SK-N-SH (cell line): ENCODE data around the gene GIN1. TPM values are rescaled to one million over a fixed set of nuclear protein-coding genes. Genes with fewer than 3 reads are reported as not detected.

Experiments
- CTCF ChIA-PET: fragments of 300-600, 350-600 bp; formaldehyde crosslinking; extraction: SDS; loops from one replicate; lab custom pipeline; 2021; lab: Yijun Ruan, JAX
- POLR2A ChIA-PET: fragments of 350-600 bp; sonication (Branson Sonifier 250); formaldehyde crosslinking; extraction: SDS; loops from one replicate; lab custom pipeline; 2020; ENCODE audit warnings: antibody characterized with exemption, inconsistent platforms; lab: Yijun Ruan, JAX
- DNase-seq: peaks from one replicate; pipeline ENCODE4 v3.0.0; 2012
- H2AFZ ChIP-seq: fragments of 200-600 bp; sonication (generic); 2 replicates; pipeline ENCODE4 v1.8.1; 2016; ENCODE audit warnings: antibody characterized with exemption, mild to moderate bottlenecking, low read depth
- H3F3A ChIP-seq: fragments of 200-600 bp; sonication (generic); replicated peaks from 2 replicates; pipeline ENCODE3; 2016; ENCODE audit warnings: antibody characterized with exemption, mild to moderate bottlenecking; ENCODE audit not compliant: insufficient read depth
- H3K27ac ChIP-seq, 2 experiments: fragments of 200-500 bp in 1 of 2; fragments of 200-600 bp in 1 of 2; sonication (Bioruptor generic) in 1 of 2; sonication (generic), shearing (Covaris generic) in 1 of 2; 2 replicates each; pipeline versions ENCODE4 v1.5.1 to v1.6.1; 2014 to 2016; ENCODE audit warnings: low read depth in 2 of 2, inconsistent platforms in 1 of 2, low read length in 1 of 2, mild to moderate bottlenecking in 1 of 2, mixed read lengths in 1 of 2
- H3K27me3 ChIP-seq: fragments of 200-600 bp; sonication (generic), shearing (Covaris generic); 2 replicates; pipeline ENCODE4 v1.6.1; 2016; ENCODE audit warnings: mixed run types; ENCODE audit not compliant: insufficient read depth
- H3K36me3 ChIP-seq, 2 experiments: fragments of 200-500 bp in 1 of 2; fragments of 200-600 bp in 1 of 2; sonication (Bioruptor generic) in 1 of 2; sonication (generic) in 1 of 2; replicated peaks in 1 of 2; 2 replicates each; pipeline versions ENCODE3 to v1.5.1; 2014 to 2016; ENCODE audit warnings: low read length in 1 of 2, mild to moderate bottlenecking in 1 of 2; ENCODE audit not compliant: insufficient read depth in 2 of 2, control insufficient read depth in 1 of 2
- H3K4me1 ChIP-seq, 2 experiments: fragments of 200-500 bp in 1 of 2; fragments of 200-600 bp in 1 of 2; sonication (Bioruptor generic) in 1 of 2; sonication (generic), shearing (Covaris generic) in 1 of 2; 2 replicates each; pipeline versions ENCODE4 v1.5.1 to v1.6.1; 2014 to 2016; ENCODE audit warnings: low read depth in 1 of 2, low read length in 1 of 2, mixed run types in 1 of 2; ENCODE audit not compliant: insufficient read depth in 2 of 2, control insufficient read depth in 1 of 2
- H3K4me2 ChIP-seq: fragments of 200-600 bp; sonication (generic), shearing (Covaris generic); 2 replicates; pipeline ENCODE4 v1.6.1; 2017; ENCODE audit warnings: mixed run types
- H3K4me3 ChIP-seq, 2 experiments: fragments of 200-500 bp in 1 of 2; fragments of 200-600 bp in 1 of 2; sonication (Bioruptor generic) in 1 of 2; sonication (generic), shearing (Covaris generic) in 1 of 2; 2 replicates each; pipeline versions ENCODE4 v1.5.1 to v1.8.1; 2014 to 2016; ENCODE audit warnings: low read depth in 2 of 2, inconsistent platforms in 1 of 2, low read length in 1 of 2, mild to moderate bottlenecking in 1 of 2, mixed read lengths in 1 of 2, moderate library complexity in 1 of 2
- H3K79me2 ChIP-seq: fragments of 200-600 bp; sonication (generic); 2 replicates; pipeline ENCODE4 v1.8.1; 2017; ENCODE audit warnings: mild to moderate bottlenecking; ENCODE audit not compliant: insufficient read depth
- H3K9ac ChIP-seq: fragments of 200-600 bp; sonication (generic); 2 replicates; pipeline ENCODE4 v1.6.1; 2017; ENCODE audit warnings: mixed run types
- H3K9me2 ChIP-seq: fragments of 200-600 bp; sonication (generic); 2 replicates; pipeline ENCODE4 v1.6.1; 2017; ENCODE audit warnings: mixed run types
- H3K9me3 ChIP-seq: fragments of 200-600 bp; sonication (generic); 2 replicates; pipeline ENCODE4 v1.6.1; 2017; ENCODE audit warnings: mixed run types, mild to moderate bottlenecking, moderate library complexity
- H4K20me1 ChIP-seq: fragments of 200-600 bp; sonication (generic); 2 replicates; pipeline ENCODE4 v1.6.1; 2017; ENCODE audit warnings: mild to moderate bottlenecking, mixed run types; ENCODE audit not compliant: insufficient read depth
- ELF1 ChIP-seq: IDR thresholded peaks from 2 replicates; pipeline ENCODE4 v1.4.0; 2012
- EP300 ChIP-seq, 2 experiments: IDR thresholded peaks; 2 replicates each; pipeline versions ENCODE4 v1.4.0 to v1.6.1; 2012; ENCODE audit warnings: borderline replicate concordance in 1 of 2, low read depth in 1 of 2, low read length in 1 of 2
- EZH2phosphoT487 ChIP-seq: fragments of 200-600 bp; sonication (generic); IDR thresholded peaks from 2 replicates; pipeline ENCODE4 v1.6.1; 2017; ENCODE audit warnings: low read depth, mixed run types, mild to moderate bottlenecking, antibody characterized with exemption, moderate library complexity, borderline replicate concordance
- FOSL2 ChIP-seq: IDR thresholded peaks from 2 replicates; pipeline ENCODE4 v1.4.0; 2012; ENCODE audit warnings: low read depth, mild to moderate bottlenecking, moderate library complexity, borderline replicate concordance
- FOXM1 ChIP-seq: IDR thresholded peaks from 2 replicates; pipeline ENCODE4 v1.4.0; 2012; ENCODE audit warnings: low read depth, mild to moderate bottlenecking
- GABPA ChIP-seq: IDR thresholded peaks from 2 replicates; pipeline ENCODE4 v1.4.0; 2012; ENCODE audit warnings: low read depth, mild to moderate bottlenecking
- GATA2 ChIP-seq: sonication (generic); formaldehyde crosslinking; IDR thresholded peaks from 2 replicates; pipeline ENCODE4 v1.5.0; 2020; ENCODE audit warnings: mild to moderate bottlenecking, missing genetic modification reagents
- NFIC ChIP-seq: IDR thresholded peaks from 2 replicates; pipeline ENCODE4 v1.4.0; 2012; ENCODE audit warnings: borderline replicate concordance
- NRF1 ChIP-seq: IDR thresholded peaks from 2 replicates; pipeline ENCODE4 v1.6.1; 2012; ENCODE audit warnings: low read depth, mild to moderate bottlenecking, low read length
- RCOR1 ChIP-seq: fragments of 150-350 bp; IDR thresholded peaks from 2 replicates; pipeline ENCODE4 v1.6.1; 2017; ENCODE audit warnings: antibody characterized with exemption, low read length
- RFX5 ChIP-seq: IDR thresholded peaks from 2 replicates; pipeline ENCODE4 v1.6.1; 2012; ENCODE audit warnings: mild to moderate bottlenecking, improper control_type of control experiment, low read length
- SIN3A ChIP-seq: IDR thresholded peaks from 2 replicates; pipeline ENCODE4 v1.6.1; 2012; ENCODE audit warnings: low read depth, mild to moderate bottlenecking, low read length, moderate library complexity, borderline replicate concordance
- TCF12 ChIP-seq: IDR thresholded peaks from 2 replicates; pipeline ENCODE4 v1.4.0; 2012
- TEAD4 ChIP-seq: IDR thresholded peaks from 2 replicates; pipeline ENCODE4 v1.4.0; 2012; ENCODE audit warnings: mild to moderate bottlenecking, borderline replicate concordance; ENCODE audit not compliant: insufficient read depth
- WGBS: methylation state at CpG from one replicate; pipeline ENCODE4 v1.1.6; 2017; ENCODE audit warnings: low lambda C conversion rate; 5-methylcytosine and 5-hydroxymethylcytosine counted together
- polyA plus RNA-seq, 3 experiments: library from polyadenylated mRNA; depleted of rRNA; stranded (reverse); fragments of >200 nt; gene quantifications; 2 replicates each; pipeline ENCODE4 v1.2.3, GENCODE V29; 2012
- TF ChIP-seq, protein P1 (sequence below): IDR thresholded peaks from 2 replicates; pipeline ENCODE4 v1.4.0; 2012; ENCODE audit warnings: low read depth
- TF ChIP-seq, protein P2 (sequence below): IDR thresholded peaks from 2 replicates; pipeline ENCODE4 v1.4.0; 2012; ENCODE audit warnings: low read depth, borderline replicate concordance
- TF ChIP-seq, protein P3 (sequence below): fragments of 150-350 bp; IDR thresholded peaks from 2 replicates; pipeline ENCODE4 v1.6.1; 2016; ENCODE audit warnings: mild to moderate bottlenecking, low read depth, low read length
- TF ChIP-seq, protein P4 (sequence below): IDR thresholded peaks from 2 replicates; pipeline ENCODE4; 2012

The GIN1 gene
- polyA plus RNA-seq, 1 of the 3 experiments (the other 2 are of a cell fraction) = 1.3 TPM

DNA sequence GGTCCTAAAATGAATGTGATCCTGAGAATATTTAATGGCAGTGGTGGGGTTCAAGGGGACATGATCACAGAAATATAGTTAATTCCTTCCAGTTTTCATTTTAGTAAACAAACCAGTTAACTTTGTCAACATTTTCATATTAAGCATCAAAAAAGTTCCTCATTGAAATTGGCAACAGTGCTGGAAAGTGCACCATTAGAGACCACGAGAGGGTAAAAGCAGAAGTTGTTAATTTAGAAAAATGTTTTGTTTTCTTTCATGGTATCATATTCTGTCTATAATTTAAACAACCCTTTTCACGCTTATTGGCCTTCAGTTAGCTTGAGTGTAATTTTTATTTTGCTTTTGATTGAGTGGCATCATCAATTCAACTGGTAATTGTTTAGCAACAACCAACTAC, 11.9 kb downstream of the GIN1 start:
- Histone ChIP-seq H3K36me3 (peaks cover 6 to 9% of the 10 kb centered on the region in 2 experiments), H3K9me2 (no peaks in the 10 kb centered on the region), H3K27ac (no peak overlapping the region), H3F3A (no peaks in the 10 kb centered on the region), H2AFZ (no peak overlapping the region), H3K4me3 (no peak overlapping the region), H3K27me3 (no peaks in the 10 kb centered on the region), H3K4me2 (no peak overlapping the region), H3K9me3 (no peaks in the 10 kb centered on the region), H4K20me1 (no peaks in the 10 kb centered on the region), H3K4me1 (no peaks in the 10 kb centered on the region; a peak in 1 of 4 replicates), H3K79me2 (no peaks in the 10 kb centered on the region), H3K9ac (no peak overlapping the region)
- no peak for DNase-seq
- TF ChIP-seq, protein P1, sequence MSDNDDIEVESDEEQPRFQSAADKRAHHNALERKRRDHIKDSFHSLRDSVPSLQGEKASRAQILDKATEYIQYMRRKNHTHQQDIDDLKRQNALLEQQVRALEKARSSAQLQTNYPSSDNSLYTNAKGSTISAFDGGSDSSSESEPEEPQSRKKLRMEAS = no peak
- TF ChIP-seq ELF1 (no peak), GABPA (no peak), TCF12 (no peak), RCOR1 (no peak), EP300 (IDR thresholded peaks at IDR 0.05; ENCODE audit: borderline replicate concordance in 1 of 2, low read depth in 1 of 2, low read length in 1 of 2) (no peak), FOSL2 (no peak), EZH2phosphoT487 (no peak), NRF1 (no peak), RFX5 (no peak), SIN3A (no peak), GATA2 (no peak), FOXM1 (no peak), TEAD4 (no peak), NFIC (no peak)
- TF ChIP-seq, protein P2, sequence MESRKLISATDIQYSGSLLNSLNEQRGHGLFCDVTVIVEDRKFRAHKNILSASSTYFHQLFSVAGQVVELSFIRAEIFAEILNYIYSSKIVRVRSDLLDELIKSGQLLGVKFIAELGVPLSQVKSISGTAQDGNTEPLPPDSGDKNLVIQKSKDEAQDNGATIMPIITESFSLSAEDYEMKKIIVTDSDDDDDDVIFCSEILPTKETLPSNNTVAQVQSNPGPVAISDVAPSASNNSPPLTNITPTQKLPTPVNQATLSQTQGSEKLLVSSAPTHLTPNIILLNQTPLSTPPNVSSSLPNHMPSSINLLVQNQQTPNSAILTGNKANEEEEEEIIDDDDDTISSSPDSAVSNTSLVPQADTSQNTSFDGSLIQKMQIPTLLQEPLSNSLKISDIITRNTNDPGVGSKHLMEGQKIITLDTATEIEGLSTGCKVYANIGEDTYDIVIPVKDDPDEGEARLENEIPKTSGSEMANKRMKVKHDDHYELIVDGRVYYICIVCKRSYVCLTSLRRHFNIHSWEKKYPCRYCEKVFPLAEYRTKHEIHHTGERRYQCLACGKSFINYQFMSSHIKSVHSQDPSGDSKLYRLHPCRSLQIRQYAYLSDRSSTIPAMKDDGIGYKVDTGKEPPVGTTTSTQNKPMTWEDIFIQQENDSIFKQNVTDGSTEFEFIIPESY = no peak
- TF ChIP-seq, protein P3, sequence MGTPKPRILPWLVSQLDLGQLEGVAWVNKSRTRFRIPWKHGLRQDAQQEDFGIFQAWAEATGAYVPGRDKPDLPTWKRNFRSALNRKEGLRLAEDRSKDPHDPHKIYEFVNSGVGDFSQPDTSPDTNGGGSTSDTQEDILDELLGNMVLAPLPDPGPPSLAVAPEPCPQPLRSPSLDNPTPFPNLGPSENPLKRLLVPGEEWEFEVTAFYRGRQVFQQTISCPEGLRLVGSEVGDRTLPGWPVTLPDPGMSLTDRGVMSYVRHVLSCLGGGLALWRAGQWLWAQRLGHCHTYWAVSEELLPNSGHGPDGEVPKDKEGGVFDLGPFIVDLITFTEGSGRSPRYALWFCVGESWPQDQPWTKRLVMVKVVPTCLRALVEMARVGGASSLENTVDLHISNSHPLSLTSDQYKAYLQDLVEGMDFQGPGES = no peak
- TF ChIP-seq, protein P4, sequence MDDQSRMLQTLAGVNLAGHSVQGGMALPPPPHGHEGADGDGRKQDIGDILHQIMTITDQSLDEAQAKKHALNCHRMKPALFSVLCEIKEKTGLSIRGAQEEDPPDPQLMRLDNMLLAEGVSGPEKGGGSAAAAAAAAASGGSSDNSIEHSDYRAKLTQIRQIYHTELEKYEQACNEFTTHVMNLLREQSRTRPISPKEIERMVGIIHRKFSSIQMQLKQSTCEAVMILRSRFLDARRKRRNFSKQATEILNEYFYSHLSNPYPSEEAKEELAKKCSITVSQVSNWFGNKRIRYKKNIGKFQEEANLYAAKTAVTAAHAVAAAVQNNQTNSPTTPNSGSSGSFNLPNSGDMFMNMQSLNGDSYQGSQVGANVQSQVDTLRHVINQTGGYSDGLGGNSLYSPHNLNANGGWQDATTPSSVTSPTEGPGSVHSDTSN = no peak
- POLR2A ChIA-PET = no interaction called here
- CTCF ChIA-PET = no interaction called here
- 92% methylated on average over 2 of the region's 2 CpGs for WGBS
